Neutrophil (primary cell): ENCODE results near the gene LRRC72.
"Not testable (repeated sequence)": the region's sequence is repeated elsewhere in the genome, so short reads cannot be mapped to it uniquely, and the experiment has no call there.

Source experiments
- H3K27ac ChIP-seq: fragments of 200-600 bp; sonication (generic); 2 replicates; pipeline ENCODE4 v1.5.1; 2016; ENCODE audit warnings: mild to moderate bottlenecking, moderate library complexity
- H3K27me3 ChIP-seq: fragments of 200-600 bp; sonication (generic); 2 replicates; pipeline ENCODE4 v1.6.0; 2016; ENCODE audit warnings: mild to moderate bottlenecking
- H3K36me3 ChIP-seq: fragments of 200-600 bp; sonication (generic); 2 replicates; pipeline ENCODE4 v1.5.1; 2017
- H3K4me1 ChIP-seq, 2 experiments: fragments of 200-600 bp in 1 of 2; sonication (generic) in 1 of 2; 1 replicate in 1 of 2; 2 replicates in 1 of 2; pipeline versions ENCODE4 v1.5.1 to v1.6.1; 2013 to 2016; ENCODE audit warnings: low read depth in 1 of 2, low read length in 1 of 2, mild to moderate bottlenecking in 1 of 2, moderate library complexity in 1 of 2; ENCODE audit not compliant: control insufficient read depth in 1 of 2, insufficient read depth in 1 of 2
- H3K4me3 ChIP-seq, 2 experiments: fragments of 200-600 bp in 1 of 2; sonication (generic) in 1 of 2; 1 replicate in 1 of 2; 2 replicates in 1 of 2; pipeline ENCODE4 v1.5.1; 2013 to 2016; ENCODE audit warnings: low read depth in 1 of 2, low read length in 1 of 2, mild to moderate bottlenecking in 1 of 2, moderate library complexity in 1 of 2
- H3K9me3 ChIP-seq: fragments of 200-600 bp; sonication (generic); 2 replicates; pipeline ENCODE4 v1.5.1; 2016
- CTCF ChIP-seq: fragments of 200-600 bp; sonication (generic); IDR thresholded peaks from 2 replicates; pipeline ENCODE4 v1.5.1; 2016; ENCODE audit warnings: antibody characterized with exemption

Gene LRRC72

GRCh38 chr7:16529697-16530096, 3.1 kb downstream of the LRRC72 start:
- H3K27me3 ChIP-seq, result no peaks in the 10 kb centered on the region
- TF ChIP-seq CTCF, result no peak
- no peak overlapping the region for H3K4me3 ChIP-seq
- H3K27ac ChIP-seq, result no peak overlapping the region
- no peaks in the 10 kb centered on the region for H3K4me1 ChIP-seq
- H3K9me3 ChIP-seq, result no peaks in the 10 kb centered on the region
- H3K36me3 ChIP-seq, result no peaks in the 10 kb centered on the region

- Histone ChIP-seq H3K4me1 (no peaks in the 10 kb centered on the region), H3K27ac (no peak overlapping the region), H3K9me3 (no peaks in the 10 kb centered on the region), H3K27me3 (no peaks in the 10 kb centered on the region), H3K4me3 (no peak overlapping the region), H3K36me3 (no peaks in the 10 kb centered on the region)
- no peak for TF ChIP-seq CTCF
These were observed 5.1 kb downstream of the LRRC72 start for GRCh38 chr7:16531707-16532106.

GRCh38 chr7:16532272-16532671, 5.6 kb downstream of the LRRC72 start:
- Histone ChIP-seq H3K36me3 (no peaks in the 10 kb centered on the region), H3K9me3 (no peaks in the 10 kb centered on the region), H3K4me3 (no peak overlapping the region), H3K4me1 (no peaks in the 10 kb centered on the region), H3K27me3 (no peaks in the 10 kb centered on the region), H3K27ac (no peak overlapping the region)
- TF ChIP-seq CTCF, result no peak

- no peak for TF ChIP-seq CTCF
- no peaks in the 10 kb centered on the region for H3K4me1 ChIP-seq
- H3K9me3 ChIP-seq, result no peaks in the 10 kb centered on the region
These were observed 8.9 kb downstream of the LRRC72 start for GRCh38 chr7:16535500-16535899.

GRCh38 chr7:16540559-16540958, 13.9 kb downstream of the LRRC72 start:
- not testable (repeated sequence) for H3K27me3 ChIP-seq, H3K9me3 ChIP-seq, H3K4me3 ChIP-seq, H3K4me1 ChIP-seq, H3K36me3 ChIP-seq, H3K27ac ChIP-seq

More at GRCh38 chr7:16535500-16535899, 8.9 kb downstream of the LRRC72 start:
- H3K36me3 ChIP-seq, result no peaks in the 10 kb centered on the region
- H3K4me3 ChIP-seq, result no peak overlapping the region
- no peaks in the 10 kb centered on the region for H3K27me3 ChIP-seq
- no peak overlapping the region for H3K27ac ChIP-seq

- Histone ChIP-seq H3K4me3 (no peak overlapping the region), H3K36me3 (no peaks in the 10 kb centered on the region), H3K4me1 (no peaks in the 10 kb centered on the region), H3K27me3 (no peaks in the 10 kb centered on the region), H3K27ac (no peak overlapping the region), H3K9me3 (no peaks in the 10 kb centered on the region)
- no peak for TF ChIP-seq CTCF
These were observed 15.8 kb downstream of the LRRC72 start for GRCh38 chr7:16542401-16542800.
